T-helper 2 cell treated with Interferon-gamma antibody and Interleukin-4, amounts not matched to agents 5 μg/mL and 100 μg/mL, for 36 hours (primary cell): ENCODE measurements around the gene NNT.
"Not testable (repeated sequence)": the region's sequence is repeated elsewhere in the genome, so short reads cannot be mapped to it uniquely, and the experiment has no call there.

ENCODE experiments used
- DNase-seq: peaks from one replicate; pipeline ENCODE4 v3.0.0; 2021; ENCODE audit warnings: low spot score
- H3K27ac Mint-ChIP-seq: one replicate; pipeline ENCODE4 v1.8.0; 2021; ENCODE audit warnings: mild to moderate bottlenecking, mixed read lengths
- H3K27me3 Mint-ChIP-seq: one replicate; pipeline ENCODE4 v1.8.0; 2021; ENCODE audit warnings: low read depth, mixed read lengths
- H3K36me3 Mint-ChIP-seq: one replicate; pipeline ENCODE4 v1.8.0; 2021; ENCODE audit warnings: low read depth, mixed read lengths
- H3K4me1 Mint-ChIP-seq: one replicate; pipeline ENCODE4 v1.8.0; 2021; ENCODE audit warnings: low read depth, mixed read lengths
- H3K4me3 Mint-ChIP-seq: one replicate; pipeline ENCODE4 v1.8.0; 2022; ENCODE audit warnings: mild to moderate bottlenecking, moderate library complexity, mixed read lengths
- H3K9me3 Mint-ChIP-seq: one replicate; pipeline ENCODE4 v1.8.0; 2021; ENCODE audit warnings: mixed read lengths

Gene NNT

DNA sequence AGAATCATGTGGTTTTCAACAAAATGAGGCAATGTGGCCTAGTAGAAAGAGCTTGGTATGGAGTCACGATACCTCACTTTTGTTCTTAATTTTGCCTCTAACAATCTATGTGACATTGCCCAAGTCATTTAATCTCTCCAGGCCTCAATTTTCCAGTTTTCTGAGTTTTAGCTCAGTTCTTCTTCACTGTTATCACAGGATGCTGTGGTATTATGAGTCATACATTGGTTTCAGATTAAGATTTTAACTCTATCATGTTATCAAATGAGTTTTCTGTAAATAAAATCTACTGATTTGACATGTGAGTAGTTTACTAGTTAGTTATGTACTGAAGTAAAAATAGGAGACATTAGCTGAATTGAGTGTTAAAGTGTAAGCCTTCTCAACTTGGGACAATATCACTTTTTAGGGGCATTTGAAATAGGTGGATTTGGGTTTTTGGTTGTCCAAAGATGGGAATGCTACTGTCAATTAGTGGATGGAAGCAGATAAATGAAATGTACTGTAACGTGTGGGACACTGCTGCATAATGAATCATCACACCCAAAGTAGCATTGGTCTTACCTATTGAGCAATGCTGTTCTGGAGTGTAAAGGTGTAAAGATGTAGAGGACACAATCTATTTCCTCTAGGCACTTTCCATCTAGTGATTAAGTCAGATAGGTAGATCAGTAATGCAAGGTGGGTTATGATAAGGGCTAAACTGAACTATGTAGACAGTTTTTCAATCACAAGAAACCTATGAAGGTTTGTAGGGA lies 73.3 kb downstream of the NNT start:
- no peak for DNase-seq
- Mint-ChIP-seq H3K27ac (no peak overlapping the region), H3K36me3 (peaks cover 32% of the 10 kb centered on the region), H3K9me3 (peaks cover 3% of the 10 kb centered on the region), H3K27me3 (no peaks in the 10 kb centered on the region), H3K4me3 (no peak overlapping the region), H3K4me1 (peaks cover 2% of the 10 kb centered on the region)

- Mint-ChIP-seq H3K27me3 (no peaks in the 10 kb centered on the region), H3K27ac (no peak overlapping the region), H3K4me3 (no peak overlapping the region), H3K36me3 (peaks cover 30% of the 10 kb centered on the region), H3K9me3 (no peaks in the 10 kb centered on the region), H3K4me1 (peaks cover 2% of the 10 kb centered on the region)
- no peak for DNase-seq
Observed at GRCh38 chr5:43677253-43677652, 74.3 kb downstream of the NNT start.

DNA sequence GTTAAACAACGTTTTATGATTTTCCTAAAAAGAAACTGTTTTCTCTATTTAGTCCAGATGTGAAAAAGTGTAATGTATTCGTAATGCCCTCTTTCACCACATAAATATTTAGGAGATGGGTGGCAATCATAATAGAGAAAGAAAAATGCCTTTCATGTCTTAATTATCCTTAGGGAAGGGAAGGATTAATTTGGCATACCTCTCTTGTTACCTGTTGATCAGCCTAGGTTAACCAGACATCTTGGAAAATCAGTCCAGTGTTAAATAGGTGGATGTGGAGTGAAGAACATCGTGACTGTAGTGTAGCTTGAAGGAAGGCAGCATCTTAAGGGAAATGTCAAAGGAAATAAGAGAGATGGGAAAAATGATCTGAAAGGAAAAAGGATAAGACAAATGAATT lies 76.2 kb downstream of the NNT start:
- Mint-ChIP-seq H3K4me1 (peaks cover 6% of the 10 kb centered on the region), H3K9me3 (no peaks in the 10 kb centered on the region), H3K27ac (no peak overlapping the region), H3K36me3 (peaks cover 30% of the 10 kb centered on the region), H3K27me3 (no peaks in the 10 kb centered on the region), H3K4me3 (no peak overlapping the region)
- no peak for DNase-seq

GRCh38 chr5:43680286-43680685 lies 77.3 kb downstream of the NNT start:
- peaks cover 6% of the 10 kb centered on the region for H3K4me1 Mint-ChIP-seq

GRCh38 chr5:43683884-43684471 lies 81.0 kb downstream of the NNT start:
- Mint-ChIP-seq H3K27me3 (no peaks in the 10 kb centered on the region), H3K4me1 (peaks cover 4% of the 10 kb centered on the region), H3K9me3 (peaks cover 5% of the 10 kb centered on the region), H3K4me3 (no peak overlapping the region), H3K27ac (no peak overlapping the region), H3K36me3 (peaks cover 47% of the 10 kb centered on the region)
- DNase-seq, result no peak

More at GRCh38 chr5:43680286-43680685, 77.3 kb downstream of the NNT start:
- no peak overlapping the region for H3K4me3 Mint-ChIP-seq
- H3K27me3 Mint-ChIP-seq, result no peaks in the 10 kb centered on the region
- H3K9me3 Mint-ChIP-seq, result no peaks in the 10 kb centered on the region
- DNase-seq, result no peak
- no peak overlapping the region for H3K27ac Mint-ChIP-seq
- peaks cover 35% of the 10 kb centered on the region for H3K36me3 Mint-ChIP-seq

- peaks cover 55% of the 10 kb centered on the region for H3K36me3 Mint-ChIP-seq
- peaks cover 12% of the 10 kb centered on the region for H3K9me3 Mint-ChIP-seq
- peaks cover 4% of the 10 kb centered on the region for H3K4me1 Mint-ChIP-seq
- DNase-seq, result no peak
- no peak overlapping the region for H3K27ac Mint-ChIP-seq
- no peaks in the 10 kb centered on the region for H3K27me3 Mint-ChIP-seq
- H3K4me3 Mint-ChIP-seq, result no peak overlapping the region
Observed at GRCh38 chr5:43685252-43685950, 82.4 kb downstream of the NNT start.

GRCh38 chr5:43687275-43687674 lies 84.3 kb downstream of the NNT start:
- Mint-ChIP-seq H3K36me3 (peaks cover 54% of the 10 kb centered on the region), H3K9me3 (peaks cover 12% of the 10 kb centered on the region)

GRCh38 chr5:43691275-43691674 lies 88.3 kb downstream of the NNT start:
- Mint-ChIP-seq H3K4me1 (no peaks in the 10 kb centered on the region), H3K27ac (no peak overlapping the region), H3K36me3 (peaks cover 70% of the 10 kb centered on the region), H3K27me3 (no peaks in the 10 kb centered on the region), H3K9me3 (peaks cover 43% of the 10 kb centered on the region), H3K4me3 (no peak overlapping the region)
- no peak for DNase-seq

More at GRCh38 chr5:43687275-43687674, 84.3 kb downstream of the NNT start:
- H3K27me3 Mint-ChIP-seq, result no peaks in the 10 kb centered on the region
- H3K27ac Mint-ChIP-seq, result no peak overlapping the region
- no peak overlapping the region for H3K4me3 Mint-ChIP-seq
- no peak for DNase-seq
- peaks cover 4% of the 10 kb centered on the region for H3K4me1 Mint-ChIP-seq

DNA sequence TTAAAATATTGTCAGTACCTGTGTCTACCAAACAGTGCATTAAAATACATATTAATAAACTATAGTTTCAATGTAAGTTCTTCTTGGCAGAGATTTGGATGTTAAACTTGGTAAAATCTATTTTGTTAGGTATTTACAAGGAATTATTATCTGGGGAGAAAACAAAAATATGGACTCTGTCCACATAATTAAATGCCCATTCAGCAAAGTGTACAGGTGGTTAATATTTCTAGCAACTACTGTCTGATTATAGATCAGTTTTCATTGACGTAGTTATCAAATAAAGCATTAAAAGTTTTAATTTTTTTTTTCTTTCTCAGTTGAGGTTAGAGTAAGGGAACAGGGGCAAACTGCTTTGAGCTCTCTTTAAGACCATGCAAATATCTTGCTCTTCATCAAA lies 88.9 kb downstream of the NNT start:
- Mint-ChIP-seq H3K36me3 (peaks cover 73% of the 10 kb centered on the region), H3K27ac (no peak overlapping the region), H3K27me3 (no peaks in the 10 kb centered on the region), H3K4me3 (no peak overlapping the region), H3K9me3 (peaks cover 43% of the 10 kb centered on the region), H3K4me1 (no peaks in the 10 kb centered on the region)
- no peak for DNase-seq

GRCh38 chr5:43693411-43693810 lies 90.4 kb downstream of the NNT start:
- Mint-ChIP-seq H3K9me3 (peaks cover 43% of the 10 kb centered on the region), H3K4me1 (no peaks in the 10 kb centered on the region), H3K4me3 (no peak overlapping the region), H3K27me3 (no peaks in the 10 kb centered on the region), H3K27ac (no peak overlapping the region), H3K36me3 (peaks cover 79% of the 10 kb centered on the region)
- no peak for DNase-seq

- Mint-ChIP-seq H3K9me3 (peaks cover 37% of the 10 kb centered on the region), H3K4me1 (no peaks in the 10 kb centered on the region), H3K4me3 (no peak overlapping the region), H3K27ac (no peak overlapping the region), H3K36me3 (peaks cover 74% of the 10 kb centered on the region), H3K27me3 (no peaks in the 10 kb centered on the region)
- DNase-seq, result no peak
Observed at GRCh38 chr5:43694027-43694426, 91.0 kb downstream of the NNT start.

GRCh38 chr5:43696444-43696843 lies 93.5 kb downstream of the NNT start:
- Mint-ChIP-seq H3K9me3 (peaks cover 31% of the 10 kb centered on the region), H3K36me3 (peaks cover 64% of the 10 kb centered on the region)
- H3K27ac Mint-ChIP-seq, H3K4me3 Mint-ChIP-seq, H3K4me1 Mint-ChIP-seq, DNase-seq, H3K27me3 Mint-ChIP-seq: not testable (repeated sequence)

DNA sequence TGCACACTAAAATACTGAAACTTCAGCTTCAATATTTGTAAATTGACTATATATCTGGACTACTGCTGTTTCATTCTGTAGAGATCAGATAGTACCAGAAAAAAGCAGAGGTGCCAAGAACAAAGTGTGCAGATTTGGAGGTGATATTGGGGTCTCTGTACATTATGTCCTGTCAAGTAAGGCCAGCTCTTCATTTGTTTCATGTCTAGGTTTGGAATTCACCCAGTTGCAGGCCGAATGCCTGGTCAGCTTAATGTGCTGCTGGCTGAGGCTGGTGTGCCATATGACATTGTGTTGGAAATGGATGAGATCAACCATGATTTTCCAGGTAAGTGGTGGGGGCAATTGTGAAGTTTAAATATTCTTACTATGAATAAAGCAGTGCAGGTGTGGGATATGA lies 96.9 kb downstream of the NNT start:
- no peak overlapping the region for H3K27ac Mint-ChIP-seq
- peaks cover 13% of the 10 kb centered on the region for H3K9me3 Mint-ChIP-seq
- no peak overlapping the region for H3K4me3 Mint-ChIP-seq
- no peaks in the 10 kb centered on the region for H3K27me3 Mint-ChIP-seq
- no peak for DNase-seq
- H3K4me1 Mint-ChIP-seq, result no peaks in the 10 kb centered on the region
- peaks cover 58% of the 10 kb centered on the region for H3K36me3 Mint-ChIP-seq

DNA sequence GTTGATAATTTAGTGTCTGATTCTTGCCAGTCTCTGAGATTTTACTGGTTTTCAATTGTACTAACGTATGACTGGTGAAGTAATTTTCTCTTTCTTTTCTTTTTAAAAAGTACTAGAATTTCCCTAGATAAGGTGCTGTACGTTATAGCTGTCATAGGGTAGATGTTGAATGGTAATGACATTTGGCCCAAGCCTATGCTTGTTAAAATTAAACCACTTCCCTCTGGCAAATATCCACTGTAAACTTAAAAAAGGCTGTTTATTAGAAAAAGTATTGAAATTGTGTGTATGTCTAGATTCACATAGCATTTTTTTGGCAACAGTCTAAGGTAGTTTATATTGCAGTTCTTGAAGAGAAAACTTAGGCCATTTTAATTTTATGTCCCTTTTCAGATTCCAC lies 97.6 kb downstream of the NNT start:
- Mint-ChIP-seq H3K27ac (no peak overlapping the region), H3K4me1 (peaks cover 2% of the 10 kb centered on the region), H3K9me3 (peaks cover 6% of the 10 kb centered on the region), H3K36me3 (peaks cover 58% of the 10 kb centered on the region), H3K4me3 (no peak overlapping the region), H3K27me3 (no peaks in the 10 kb centered on the region)
- DNase-seq, result no peak
